Measurements from ENCODE around the gene STK24.

The STK24 gene

GRCh38 chr13:98509271-98510155, 67.4 kb downstream of the STK24 start:
- no peak for DNase-seq (ENCODE audit: low spot score)

- DNase-seq (ENCODE audit: low spot score) = no peak
Measured at GRCh38 chr13:98508685-98509084, 68.2 kb downstream of the STK24 start.

GRCh38 chr13:98508280-98508679, 68.6 kb downstream of the STK24 start:
- no peak for DNase-seq (ENCODE audit: low spot score)

DNA sequence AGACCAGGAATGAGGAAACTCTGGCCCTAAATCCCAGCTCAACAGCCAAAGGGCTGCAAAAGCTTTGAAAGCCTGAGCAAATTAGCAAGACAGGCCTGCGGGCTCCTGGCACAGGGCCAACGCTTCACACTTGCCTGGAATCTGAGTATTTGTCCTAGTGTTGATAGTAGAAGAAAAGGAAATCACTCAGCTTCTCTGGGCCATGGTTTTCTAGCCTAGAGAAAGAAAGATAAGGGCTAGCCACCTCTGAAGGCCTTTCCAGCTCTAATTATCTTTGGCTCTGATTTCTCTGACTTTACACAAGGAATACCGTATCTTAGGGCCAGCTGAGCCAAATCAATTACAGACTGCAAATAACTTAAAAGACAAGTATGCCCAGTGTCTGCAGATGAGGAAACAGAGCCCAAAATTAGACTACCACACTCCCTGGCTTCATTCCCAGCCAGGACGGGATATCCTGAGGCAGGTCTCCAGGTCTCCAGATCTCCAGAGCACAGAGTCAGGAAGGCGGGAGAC, 69.6 kb downstream of the STK24 start:
- DNase-seq (ENCODE audit: low spot score) = peak; percentile 59

DNA sequence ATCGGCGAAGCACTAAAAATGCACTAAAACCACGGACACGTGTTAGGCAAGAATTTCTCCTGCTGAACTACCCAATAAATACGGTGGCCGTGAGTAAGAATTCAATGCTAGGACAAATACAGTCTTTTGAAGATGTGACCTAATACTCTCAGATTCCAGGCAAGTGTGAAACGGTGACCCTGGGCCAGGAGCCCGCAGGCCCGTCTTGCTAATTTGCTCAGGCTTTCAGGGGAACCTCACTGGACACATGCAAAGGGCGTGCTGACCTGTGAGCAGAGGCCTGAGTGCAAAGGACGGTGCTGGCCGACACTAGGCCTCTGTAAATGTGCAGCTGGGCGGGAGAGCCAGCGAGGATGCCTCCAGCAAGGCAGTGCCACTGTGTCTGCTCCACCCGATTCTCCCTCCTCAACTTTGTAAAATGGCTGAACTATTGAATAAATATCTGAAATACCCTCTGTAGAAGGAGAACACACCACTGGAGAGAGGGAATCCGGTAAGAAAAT, 70.1 kb downstream of the STK24 start:
- no peak for DNase-seq (ENCODE audit: low spot score)

DNA sequence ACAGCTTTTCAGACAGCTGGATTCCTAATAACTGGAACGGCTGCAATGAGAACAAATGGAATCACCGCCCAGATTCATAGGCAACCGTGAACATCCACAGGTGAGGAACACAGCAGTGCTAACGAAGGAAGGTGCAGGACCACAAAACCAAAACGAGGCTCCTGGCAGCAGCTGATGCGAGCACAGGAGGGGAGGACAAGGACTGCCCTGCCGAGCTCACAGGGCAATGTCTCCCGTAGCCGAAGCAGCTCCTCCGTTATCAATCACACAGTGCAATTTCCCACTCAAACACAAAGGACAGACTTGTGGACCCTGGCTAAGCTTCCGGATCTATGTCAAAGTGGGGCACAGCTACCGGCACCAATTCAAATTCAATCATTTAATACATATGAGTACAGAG, 70.6 kb downstream of the STK24 start:
- no peak for DNase-seq (ENCODE audit: low spot score)

DNA sequence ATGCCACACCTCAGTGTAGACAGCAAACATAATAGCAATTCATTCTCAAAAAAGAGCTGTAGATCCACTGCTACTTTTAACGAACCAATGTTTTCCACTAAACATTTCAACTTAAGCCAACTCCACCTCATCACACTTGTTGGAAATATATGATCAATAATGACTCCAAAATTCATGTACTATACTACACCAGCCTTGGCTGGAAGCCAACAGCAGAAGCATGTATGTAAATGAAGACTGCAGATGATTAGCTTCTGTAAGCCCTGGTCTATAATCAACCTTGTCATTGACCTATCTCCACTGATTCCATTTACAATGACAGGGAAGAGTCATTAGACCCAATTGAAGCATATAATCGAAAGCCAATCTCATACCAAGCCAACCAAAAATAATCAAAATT, 71.7 kb downstream of the STK24 start:
- DNase-seq (ENCODE audit: low spot score) = no peak

DNA sequence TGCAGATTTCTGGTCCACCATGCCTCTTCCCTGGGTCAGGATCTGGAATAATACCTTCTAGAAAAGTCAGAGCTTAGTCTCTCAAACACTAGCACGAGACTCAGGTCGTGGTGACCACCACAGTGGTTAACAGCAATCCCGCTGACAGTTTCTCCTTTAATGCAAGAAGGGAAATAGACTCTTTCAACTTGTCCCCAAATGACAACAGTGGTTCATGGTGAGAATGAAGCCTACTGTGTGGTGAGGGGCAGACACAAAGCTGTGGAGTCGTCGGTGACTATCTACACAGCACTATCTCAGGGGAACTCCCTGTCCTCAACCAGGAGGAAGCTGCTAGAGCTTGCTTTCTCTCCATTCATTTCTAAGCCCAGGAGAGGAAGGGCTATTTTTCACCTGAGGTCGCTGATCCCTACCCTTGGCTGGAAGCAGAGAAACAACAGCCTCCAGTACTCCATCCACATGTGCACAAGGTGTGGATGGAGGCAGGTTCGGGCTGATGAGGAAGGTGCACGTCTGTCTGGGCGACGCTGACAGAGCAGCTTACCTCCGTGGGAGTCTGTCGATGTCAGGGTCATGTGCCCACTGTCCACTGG, 72.4 kb downstream of the STK24 start:
- DNase-seq (ENCODE audit: low spot score) = no peak

DNA sequence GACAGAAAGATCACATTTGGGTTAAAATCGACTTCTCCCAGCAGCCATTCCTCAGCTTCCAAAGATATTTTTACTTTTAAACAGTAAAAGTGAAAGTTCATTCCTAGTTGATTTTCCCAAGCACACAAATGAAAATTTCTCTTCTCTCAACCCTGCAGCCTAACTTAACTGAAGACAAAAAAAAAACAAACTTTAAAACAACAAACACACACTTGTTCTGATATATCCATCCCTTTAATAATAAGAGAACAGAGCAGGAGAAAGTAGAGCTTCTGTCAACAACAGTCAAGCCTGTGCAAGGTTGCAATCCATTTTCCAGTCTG, 72.9 kb downstream of the STK24 start:
- no peak for DNase-seq (ENCODE audit: low spot score)

- DNase-seq (ENCODE audit: low spot score) = no peak
Measured at GRCh38 chr13:98503175-98504028, 73.5 kb downstream of the STK24 start.

GRCh38 chr13:98500963-98501421, 75.9 kb downstream of the STK24 start:
- no peak for DNase-seq (ENCODE audit: low spot score)

GRCh38 chr13:98496966-98497365, 79.9 kb downstream of the STK24 start:
- DNase-seq (ENCODE audit: low spot score) = no peak

DNA sequence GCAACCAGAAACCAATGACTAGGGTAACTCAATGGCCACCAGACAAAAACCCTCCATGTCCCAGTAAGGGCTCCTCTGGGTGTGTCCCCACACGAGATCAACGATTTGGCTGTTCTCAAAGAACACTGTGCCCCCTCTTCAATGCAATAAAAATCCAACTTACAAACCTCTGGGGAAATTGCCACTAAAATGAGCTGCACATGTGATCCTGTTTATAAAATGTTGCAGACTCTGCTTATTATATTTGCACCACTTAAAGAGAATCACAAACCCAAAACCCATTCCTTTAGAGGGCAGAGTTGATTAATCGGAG, 80.5 kb downstream of the STK24 start:
- no peak for DNase-seq (ENCODE audit: low spot score)

DNA sequence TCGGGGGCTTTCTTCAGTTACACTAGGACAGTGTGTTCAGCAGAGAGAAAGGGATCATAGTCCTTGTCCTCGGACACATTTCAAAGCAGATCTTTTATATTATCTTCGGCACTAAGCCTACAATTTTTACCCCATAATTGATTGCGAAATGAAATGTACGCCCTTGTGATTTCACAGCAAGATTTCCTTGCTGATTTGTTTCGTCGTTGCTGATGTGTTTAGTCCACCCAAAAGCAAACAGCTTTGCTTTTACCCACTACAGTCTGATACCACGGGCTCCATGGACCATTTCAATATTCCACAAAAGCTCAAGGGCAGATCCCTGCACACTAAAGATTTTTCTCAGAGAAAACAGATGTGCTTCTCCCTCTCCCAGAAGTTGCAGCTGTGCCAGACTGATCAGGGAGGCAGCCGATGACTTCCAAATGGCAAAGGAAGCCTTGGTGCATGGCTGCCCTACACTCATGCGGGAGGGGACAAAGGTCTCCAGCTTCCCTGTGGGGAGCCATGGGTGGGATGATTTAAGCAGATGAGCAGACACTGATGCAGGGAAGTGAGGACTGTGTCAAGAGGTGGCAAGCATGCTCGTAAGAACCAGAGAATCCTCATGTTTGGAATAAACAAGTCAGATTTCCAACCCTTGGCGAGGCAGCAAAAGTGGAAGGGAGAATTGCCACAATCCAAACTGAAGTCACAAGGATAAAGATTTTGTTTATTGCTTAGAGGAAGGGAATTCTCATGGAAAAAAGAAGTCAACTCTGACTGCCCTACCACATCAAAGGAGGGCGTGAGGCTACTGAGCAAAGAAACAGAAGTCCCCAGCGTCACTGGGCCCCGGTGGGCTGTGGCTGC, 81.1 kb downstream of the STK24 start:
- no peak for DNase-seq (ENCODE audit: low spot score)

- no peak for DNase-seq (ENCODE audit: low spot score)
Measured at GRCh38 chr13:98494769-98495168, 82.1 kb downstream of the STK24 start.

DNA sequence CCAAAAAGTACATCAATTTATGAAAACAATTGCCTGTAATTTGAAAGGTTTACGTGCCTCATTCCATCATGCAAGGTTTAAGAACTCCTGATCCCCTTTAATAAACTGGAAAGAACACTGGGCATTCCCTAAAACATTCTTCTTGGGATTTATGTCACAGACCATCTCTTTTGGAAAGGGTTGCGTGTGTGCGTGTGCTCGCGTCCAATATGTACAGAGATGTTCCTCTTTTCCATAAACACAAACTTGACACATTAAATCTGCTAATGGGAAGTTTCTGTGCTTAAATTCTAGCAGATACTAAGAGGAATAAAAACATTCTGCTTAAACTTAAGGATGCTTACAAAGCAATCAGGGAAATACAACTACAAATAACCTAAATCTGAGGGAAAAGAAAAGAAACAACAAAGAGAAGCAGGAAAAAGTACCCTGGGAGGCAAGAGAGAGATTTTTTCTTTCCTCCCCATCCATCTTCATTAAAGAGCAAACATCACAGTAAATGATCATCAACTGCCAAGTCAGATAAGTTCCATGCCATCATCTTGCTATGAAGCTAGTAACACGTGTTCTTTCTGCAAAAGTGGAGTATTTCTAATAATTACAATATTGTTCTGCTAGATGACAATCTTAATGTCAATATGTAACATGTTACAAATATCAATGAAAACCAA, 83.7 kb downstream of the STK24 start:
- DNase-seq (ENCODE audit: low spot score) = no peak

- peak; percentile 45 for DNase-seq (ENCODE audit: low spot score)
Measured at GRCh38 chr13:98492335-98493041, 84.4 kb downstream of the STK24 start.

- no peak for DNase-seq (ENCODE audit: low spot score)
Measured at GRCh38 chr13:98490866-98491265, 86.0 kb downstream of the STK24 start.

GRCh38 chr13:98490195-98490836, 86.6 kb downstream of the STK24 start:
- DNase-seq (ENCODE audit: low spot score) = no peak
